ENCODE data around the gene CTSH. TPM values are rescaled to one million over a fixed set of nuclear protein-coding genes. Genes with fewer than 3 reads are reported as not detected.
"Not testable (repeated sequence)": the region's sequence is repeated elsewhere in the genome, so short reads cannot be mapped to it uniquely, and the experiment has no call there.

CTSH gene
- total RNA-seq, 2 donors from 2014 or later: 61.9 to 101 TPM

DNA sequence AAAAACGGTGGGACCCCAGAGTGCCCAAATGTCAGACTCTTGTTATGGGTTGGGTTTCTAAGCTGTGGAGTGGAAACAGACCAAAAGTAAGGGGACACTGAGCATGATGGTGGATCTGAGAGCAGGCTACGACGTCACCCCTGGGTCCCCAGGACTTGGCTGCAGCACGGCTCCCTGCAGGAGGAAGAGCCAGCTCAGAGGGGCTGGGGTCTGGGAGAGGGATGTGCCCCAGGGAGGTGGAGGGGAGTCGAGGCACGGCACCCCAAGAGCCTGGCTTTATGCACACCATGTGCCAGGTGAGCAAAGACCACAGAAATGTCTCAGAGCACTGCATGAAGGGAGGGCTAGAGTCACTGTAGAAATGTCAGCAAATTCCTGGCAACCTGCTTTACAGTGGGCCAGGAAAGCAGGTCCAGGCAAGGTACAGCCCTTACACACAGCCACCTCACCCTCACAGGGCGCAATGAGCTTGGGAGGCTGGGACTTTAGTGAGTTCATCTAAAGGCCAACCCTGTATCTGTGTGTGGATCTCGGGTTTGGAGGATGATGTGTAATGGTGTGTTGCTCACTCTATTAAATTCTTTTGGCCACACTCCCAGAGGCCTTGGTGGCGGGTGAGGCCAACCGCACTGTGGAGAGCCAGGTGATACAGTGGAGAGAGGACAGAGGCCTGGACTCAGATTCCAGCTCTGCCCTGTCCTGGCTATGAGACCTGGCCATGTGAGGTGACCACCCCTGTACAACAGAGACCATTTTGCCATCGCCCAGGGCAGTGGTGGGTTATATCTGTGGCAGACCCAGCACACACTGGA is 14.1 kb downstream of the CTSH start:
- TF ChIP-seq, protein P1, sequence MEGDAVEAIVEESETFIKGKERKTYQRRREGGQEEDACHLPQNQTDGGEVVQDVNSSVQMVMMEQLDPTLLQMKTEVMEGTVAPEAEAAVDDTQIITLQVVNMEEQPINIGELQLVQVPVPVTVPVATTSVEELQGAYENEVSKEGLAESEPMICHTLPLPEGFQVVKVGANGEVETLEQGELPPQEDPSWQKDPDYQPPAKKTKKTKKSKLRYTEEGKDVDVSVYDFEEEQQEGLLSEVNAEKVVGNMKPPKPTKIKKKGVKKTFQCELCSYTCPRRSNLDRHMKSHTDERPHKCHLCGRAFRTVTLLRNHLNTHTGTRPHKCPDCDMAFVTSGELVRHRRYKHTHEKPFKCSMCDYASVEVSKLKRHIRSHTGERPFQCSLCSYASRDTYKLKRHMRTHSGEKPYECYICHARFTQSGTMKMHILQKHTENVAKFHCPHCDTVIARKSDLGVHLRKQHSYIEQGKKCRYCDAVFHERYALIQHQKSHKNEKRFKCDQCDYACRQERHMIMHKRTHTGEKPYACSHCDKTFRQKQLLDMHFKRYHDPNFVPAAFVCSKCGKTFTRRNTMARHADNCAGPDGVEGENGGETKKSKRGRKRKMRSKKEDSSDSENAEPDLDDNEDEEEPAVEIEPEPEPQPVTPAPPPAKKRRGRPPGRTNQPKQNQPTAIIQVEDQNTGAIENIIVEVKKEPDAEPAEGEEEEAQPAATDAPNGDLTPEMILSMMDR (conservative IDR thresholded peaks at IDR 0.05): no peak
- H3K9me3 Mint-ChIP-seq: no peaks in the 10 kb centered on the region
- H3K4me3 ChIP-seq (ENCODE audit: low read length): no peak overlapping the region
- no peaks in the 10 kb centered on the region for H3K4me1 Mint-ChIP-seq
- peaks cover 25% of the 10 kb centered on the region for H3K36me3 Mint-ChIP-seq (ENCODE audit: low read depth)
- peaks cover 20% of the 10 kb centered on the region for H3K36me3 ChIP-seq (ENCODE audit: control insufficient read depth, insufficient read depth, low read length)
- H3K27ac Mint-ChIP-seq: no peak overlapping the region
- H3K27me3 ChIP-seq (ENCODE audit: control insufficient read depth, insufficient read depth, low read length, poor library complexity, severe bottlenecking): no peaks in the 10 kb centered on the region
- no peak overlapping the region for H3K27ac ChIP-seq (ENCODE audit: low read depth, low read length)
- no peaks in the 10 kb centered on the region for H3K4me1 ChIP-seq (ENCODE audit: control insufficient read depth, insufficient read depth, low read length)
- 81 to 100% methylated on average over 4 to 11 of the region's 11 CpGs for WGBS, 2 experiments (ENCODE audit: insufficient coverage in 1 of 2, insufficient read length in 1 of 2)
- H3K27me3 Mint-ChIP-seq (ENCODE audit: insufficient read depth): no peaks in the 10 kb centered on the region
- DNase-seq: peak; percentile 37
- H3K9me3 ChIP-seq (ENCODE audit: control insufficient read depth, low read length): no peaks in the 10 kb centered on the region
- H3K4me3 Mint-ChIP-seq: no peak overlapping the region
- H3K9ac ChIP-seq (ENCODE audit: extremely low read depth, low read length, poor library complexity, severe bottlenecking): no peak overlapping the region

DNA sequence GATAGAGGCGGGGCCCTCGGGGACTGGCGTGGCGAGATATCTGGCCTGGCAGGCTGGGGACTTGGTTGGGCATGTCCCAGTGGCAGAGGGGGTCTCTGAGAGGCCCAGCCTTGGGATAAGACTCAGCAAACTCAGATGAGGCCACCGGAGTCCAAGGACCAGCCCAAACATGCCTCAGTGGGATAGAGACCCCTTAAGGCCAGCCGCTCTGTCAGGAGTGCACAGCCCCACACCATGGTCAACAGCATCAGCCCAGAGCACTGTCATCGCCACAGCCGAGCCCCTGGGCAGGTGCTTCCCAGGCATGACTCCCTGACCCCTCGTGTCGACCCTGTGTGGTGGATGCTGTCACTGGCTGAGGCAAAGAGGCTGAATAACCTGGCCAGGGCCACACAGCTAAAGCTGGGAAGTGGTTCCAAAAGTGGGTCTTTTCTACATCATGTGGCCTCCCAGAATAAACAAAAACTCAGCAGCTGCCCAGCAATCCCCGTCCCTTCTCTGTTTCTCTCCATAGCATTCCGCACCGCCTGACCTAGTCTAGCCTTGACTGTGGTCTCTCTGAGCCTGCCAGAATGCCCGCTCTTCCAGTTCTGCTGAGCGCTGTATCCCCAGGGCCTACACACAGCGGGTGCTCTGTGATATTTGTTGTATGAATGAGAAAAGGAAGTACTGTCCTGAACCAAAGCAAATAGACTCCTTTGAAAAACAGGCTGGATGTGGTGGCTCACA is 15.1 kb downstream of the CTSH start:
- Histone ChIP-seq H3K4me3 (ENCODE audit: low read length) (no peak overlapping the region), H3K27me3 (ENCODE audit: control insufficient read depth, insufficient read depth, low read length, poor library complexity, severe bottlenecking) (no peaks in the 10 kb centered on the region), H3K9me3 (ENCODE audit: control insufficient read depth, low read length) (no peaks in the 10 kb centered on the region), H3K4me1 (ENCODE audit: control insufficient read depth, insufficient read depth, low read length) (no peaks in the 10 kb centered on the region), H3K36me3 (ENCODE audit: control insufficient read depth, insufficient read depth, low read length) (peaks cover 16% of the 10 kb centered on the region), H3K27ac (ENCODE audit: low read depth, low read length) (no peak overlapping the region), H3K9ac (ENCODE audit: extremely low read depth, low read length, poor library complexity, severe bottlenecking) (no peak overlapping the region)
- no peaks in the 10 kb centered on the region for H3K27me3 Mint-ChIP-seq (ENCODE audit: insufficient read depth)
- no peaks in the 10 kb centered on the region for H3K9me3 Mint-ChIP-seq
- TF ChIP-seq, protein P1 (conservative IDR thresholded peaks at IDR 0.05): no peak
- no peaks in the 10 kb centered on the region for H3K4me1 Mint-ChIP-seq
- 85 to 95% methylated on average over 5 to 16 of the region's 16 CpGs for WGBS, 2 experiments (ENCODE audit: insufficient coverage in 1 of 2, insufficient read length in 1 of 2)
- H3K4me3 Mint-ChIP-seq: no peak overlapping the region
- peaks cover 28% of the 10 kb centered on the region for H3K36me3 Mint-ChIP-seq (ENCODE audit: low read depth)
- DNase-seq: peak; percentile 45
- H3K27ac Mint-ChIP-seq: no peak overlapping the region

GRCh38 chr15:78928616-78929093 is 16.2 kb downstream of the CTSH start:
- peaks cover 21% of the 10 kb centered on the region for H3K36me3 ChIP-seq (ENCODE audit: control insufficient read depth, insufficient read depth, low read length)
- no peaks in the 10 kb centered on the region for H3K27me3 Mint-ChIP-seq (ENCODE audit: insufficient read depth)

DNA sequence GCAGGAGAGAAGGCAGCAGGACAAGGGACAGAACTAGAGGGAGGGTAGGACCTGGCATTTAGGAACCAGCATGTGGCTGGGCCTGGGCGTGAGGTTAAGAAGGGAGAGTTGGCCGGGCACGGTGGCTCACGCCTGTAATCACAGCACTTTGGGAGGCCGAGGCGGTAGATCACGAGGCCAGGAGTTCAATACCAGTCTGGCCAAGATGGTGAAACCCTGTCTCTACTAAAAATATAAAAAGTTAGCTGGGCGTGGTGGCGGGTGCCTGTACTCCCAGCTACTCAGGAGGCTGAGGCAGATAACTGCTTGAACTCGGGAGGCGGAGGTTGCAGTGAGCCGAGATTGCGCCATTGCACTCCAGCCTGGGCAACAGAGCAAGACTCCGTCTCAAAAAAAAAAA is 16.7 kb downstream of the CTSH start:
- not testable (repeated sequence) for H3K27ac Mint-ChIP-seq

More at GRCh38 chr15:78928616-78929093, 16.2 kb downstream of the CTSH start:
- Histone ChIP-seq H3K9me3 (ENCODE audit: control insufficient read depth, low read length) (no peaks in the 10 kb centered on the region), H3K9ac (ENCODE audit: extremely low read depth, low read length, poor library complexity, severe bottlenecking) (no peak overlapping the region), H3K4me1 (ENCODE audit: control insufficient read depth, insufficient read depth, low read length) (no peaks in the 10 kb centered on the region), H3K27ac (ENCODE audit: low read depth, low read length) (no peak overlapping the region), H3K27me3 (ENCODE audit: control insufficient read depth, insufficient read depth, low read length, poor library complexity, severe bottlenecking) (no peaks in the 10 kb centered on the region), H3K4me3 (ENCODE audit: low read length) (no peak overlapping the region)
- WGBS, 2 experiments (ENCODE audit: insufficient coverage in 1 of 2, insufficient read length in 1 of 2): 94 to 98% methylated on average over 7 to 14 of the region's 14 CpGs
- DNase-seq: peak; percentile 35
- Mint-ChIP-seq H3K4me1 (no peaks in the 10 kb centered on the region), H3K27ac (no peak overlapping the region), H3K4me3 (no peak overlapping the region), H3K36me3 (ENCODE audit: low read depth) (peaks cover 31% of the 10 kb centered on the region), H3K9me3 (no peaks in the 10 kb centered on the region)
- TF ChIP-seq, protein P1 (conservative IDR thresholded peaks at IDR 0.05): no peak

More for the DNA sequence above, 16.7 kb downstream of the CTSH start:
- H3K27ac ChIP-seq (ENCODE audit: low read depth, low read length); H3K27me3 ChIP-seq (ENCODE audit: control insufficient read depth, insufficient read depth, low read length, poor library complexity, severe bottlenecking); DNase-seq; H3K9me3 Mint-ChIP-seq; H3K4me1 ChIP-seq (ENCODE audit: control insufficient read depth, insufficient read depth, low read length); H3K9me3 ChIP-seq (ENCODE audit: control insufficient read depth, low read length); H3K4me1 Mint-ChIP-seq; H3K4me3 Mint-ChIP-seq; H3K27me3 Mint-ChIP-seq (ENCODE audit: insufficient read depth); H3K4me3 ChIP-seq (ENCODE audit: low read length); H3K9ac ChIP-seq (ENCODE audit: extremely low read depth, low read length, poor library complexity, severe bottlenecking): not testable (repeated sequence)
- H3K36me3 Mint-ChIP-seq (ENCODE audit: low read depth): peaks cover 32% of the 10 kb centered on the region
- 92 to 94% methylated on average over 13 to 14 of the region's 14 CpGs for WGBS, 2 experiments (ENCODE audit: insufficient coverage in 1 of 2, insufficient read length in 1 of 2)
- H3K36me3 ChIP-seq (ENCODE audit: control insufficient read depth, insufficient read depth, low read length): peaks cover 25% of the 10 kb centered on the region

All from endodermal cell (in vitro differentiated cells).